NCI-H1930 (cell line): ENCODE results near the gene TCEANC.
A peak's percentile ranks its signal among the peaks of the same experiment; 100 is the strongest.
"Not testable (repeated sequence)": the region's sequence is repeated elsewhere in the genome, so short reads cannot be mapped to it uniquely, and the experiment has no call there.

ENCODE experiments used
- DNase-seq, 2 experiments: peaks; one replicate each; lab custom pipeline; 2025; lab: John Stamatoyannopoulos, UW

TCEANC gene

DNA sequence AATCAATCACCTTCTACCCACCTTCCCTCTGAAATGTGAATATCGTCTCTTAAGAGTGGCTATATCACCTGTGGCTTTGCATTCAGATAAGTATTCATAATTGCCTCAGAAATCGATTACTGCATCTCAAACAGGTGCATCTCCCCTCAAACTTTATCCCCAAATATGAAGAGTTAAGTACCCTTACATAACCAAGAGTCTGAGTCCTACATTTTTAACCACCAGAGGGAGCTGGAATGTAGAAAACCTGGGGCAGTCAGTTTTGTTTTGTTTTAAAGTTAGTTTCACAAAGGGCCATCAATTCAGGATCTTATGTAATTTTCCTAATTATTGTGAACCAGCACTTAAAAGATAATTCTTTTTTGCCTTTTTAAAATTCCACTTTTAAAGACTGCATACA is 5.7 kb downstream of the TCEANC start:
- DNase-seq, result peak in 1 of 2 experiments; percentile 20

DNA sequence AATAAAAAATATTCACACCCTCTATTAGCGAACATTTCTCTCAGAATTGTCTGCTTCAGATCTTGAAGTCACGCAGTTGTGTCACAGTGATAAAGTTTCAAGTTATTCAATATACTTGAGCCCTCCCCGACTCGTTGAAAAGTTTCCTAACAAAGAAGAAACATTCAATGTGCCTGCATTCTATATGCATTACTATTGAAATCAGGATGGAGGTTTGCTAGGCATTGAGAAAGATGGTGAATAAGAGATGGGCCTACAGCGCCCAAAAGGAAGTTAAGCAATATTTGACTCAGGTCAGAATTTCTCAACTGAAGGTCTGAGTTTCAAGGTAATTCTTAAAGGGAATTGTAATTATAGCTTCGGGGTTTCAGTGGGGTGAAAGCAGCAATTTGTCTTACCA is 6.1 kb downstream of the TCEANC start:
- no peak for DNase-seq

DNA sequence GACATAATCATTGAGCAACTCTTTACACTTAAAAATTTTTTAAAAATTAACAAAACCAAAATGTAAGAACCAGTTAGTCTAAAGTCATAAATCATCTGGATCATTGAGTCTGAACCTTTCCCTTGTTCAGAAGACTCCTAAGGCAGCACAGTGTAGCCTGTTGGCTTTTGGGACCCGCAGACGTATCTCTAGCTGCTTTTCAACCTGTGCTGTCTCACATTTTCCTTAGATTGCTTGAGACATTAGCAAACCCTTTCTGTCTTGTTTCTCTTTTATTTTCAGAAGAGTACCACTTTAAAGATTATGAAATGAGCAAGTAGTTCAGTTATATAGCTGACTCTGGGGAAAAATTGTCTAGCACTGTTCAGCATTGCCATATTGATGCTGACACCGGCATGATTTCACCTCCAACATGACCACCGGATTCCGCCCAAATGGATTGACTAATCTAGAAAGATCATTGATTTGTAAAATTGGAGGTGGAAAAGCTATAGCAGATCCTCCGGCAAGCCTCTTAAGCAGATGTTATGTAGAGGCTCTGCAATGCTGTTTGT is 8.9 kb downstream of the TCEANC start:
- DNase-seq, result no peak

GRCh38 chrX:13662355-13662791 is 9.4 kb downstream of the TCEANC start:
- no peak for DNase-seq

DNA sequence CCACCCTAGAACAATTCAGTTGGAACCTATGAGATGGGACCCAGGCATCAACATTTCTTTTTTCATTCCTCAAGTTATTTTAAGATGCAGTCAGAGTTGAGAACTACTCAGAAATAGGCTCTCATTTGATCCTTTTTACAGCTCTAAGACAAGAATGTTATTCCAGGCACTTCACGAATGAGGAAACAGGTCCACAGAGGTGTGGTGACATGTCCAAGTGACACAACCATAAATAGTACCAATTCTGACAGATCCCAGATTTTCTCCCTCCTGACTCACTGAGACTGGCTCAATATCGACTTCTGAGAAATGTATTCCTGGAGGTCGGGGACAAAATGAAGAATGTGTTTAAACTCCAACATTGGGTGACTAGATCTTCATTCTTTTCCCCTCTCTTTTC is 11.1 kb downstream of the TCEANC start:
- no peak for DNase-seq

- DNase-seq, result no peak
These were observed 13.9 kb downstream of the TCEANC start for GRCh38 chrX:13666836-13667235.

DNA sequence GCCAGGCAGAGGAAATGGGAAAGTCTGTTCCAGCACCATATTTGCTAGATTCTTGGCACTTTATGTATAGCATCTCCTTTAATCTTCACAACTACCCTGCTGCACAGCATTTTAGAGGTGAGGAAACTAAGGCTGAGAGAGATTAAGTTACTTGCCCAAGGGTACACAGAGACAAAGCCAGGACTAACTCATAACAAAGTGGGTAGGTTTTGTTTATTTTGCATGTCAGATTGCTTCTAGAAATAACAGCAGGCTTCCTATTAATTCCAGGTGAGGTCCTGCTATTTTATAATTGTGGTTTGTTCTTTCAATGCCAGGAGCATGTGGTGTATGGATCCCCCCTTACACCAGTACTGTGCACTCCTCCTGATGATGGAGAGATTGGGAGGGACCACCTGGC is 15.0 kb downstream of the TCEANC start:
- no peak for DNase-seq

DNA sequence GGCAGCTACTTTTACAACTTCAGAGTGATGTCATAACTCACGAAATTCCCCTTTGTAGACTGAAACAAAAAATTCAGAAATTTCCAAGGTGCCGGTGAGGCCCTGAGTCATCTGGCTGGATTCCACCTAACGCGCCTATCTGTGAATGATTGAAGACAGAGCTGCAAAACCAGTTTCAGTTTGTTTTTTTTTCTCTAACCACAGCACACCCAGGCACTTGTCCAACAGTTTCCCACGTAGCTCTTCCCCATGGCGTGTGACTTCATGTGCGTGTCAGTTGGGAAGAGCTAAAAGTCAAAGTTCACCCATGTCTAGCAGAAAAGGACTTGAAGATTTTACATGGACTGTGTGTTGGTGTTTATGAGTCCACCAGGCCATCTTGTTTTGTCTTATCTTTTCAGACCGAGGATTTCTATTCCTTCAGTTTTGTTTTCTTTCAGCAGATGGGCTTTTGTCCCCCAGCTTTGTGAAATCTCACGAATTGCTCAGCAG is 16.4 kb downstream of the TCEANC start:
- no peak for DNase-seq

- DNase-seq, result not testable (repeated sequence)
These were observed 16.8 kb downstream of the TCEANC start for GRCh38 chrX:13669755-13670154.

- DNase-seq, result no peak
These were observed 17.3 kb downstream of the TCEANC start for GRCh38 chrX:13670197-13670596.

GRCh38 chrX:13673016-13673415 is 20.1 kb downstream of the TCEANC start:
- no peak for DNase-seq

DNA sequence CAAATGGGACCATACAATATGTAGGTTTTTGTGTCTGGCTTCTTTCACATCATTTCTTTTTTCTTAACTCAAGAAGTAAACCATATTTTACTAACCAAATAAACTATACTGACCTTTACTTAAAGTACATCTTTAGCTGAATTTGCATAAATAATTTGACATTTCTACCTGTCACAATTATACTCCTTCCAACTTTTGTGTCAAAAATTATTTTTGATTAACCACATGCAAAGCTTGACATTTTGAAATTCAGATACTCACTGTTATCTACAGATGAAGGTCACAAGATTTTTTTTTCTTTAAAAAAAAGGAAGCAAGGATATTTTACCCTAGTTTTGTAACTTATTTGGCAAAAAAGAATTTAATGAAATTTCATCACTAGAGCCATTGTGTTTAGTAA is 23.9 kb downstream of the TCEANC start:
- no peak for DNase-seq

- not testable (repeated sequence) for DNase-seq
These were observed 26.8 kb downstream of the TCEANC start for GRCh38 chrX:13679700-13680099.

DNA sequence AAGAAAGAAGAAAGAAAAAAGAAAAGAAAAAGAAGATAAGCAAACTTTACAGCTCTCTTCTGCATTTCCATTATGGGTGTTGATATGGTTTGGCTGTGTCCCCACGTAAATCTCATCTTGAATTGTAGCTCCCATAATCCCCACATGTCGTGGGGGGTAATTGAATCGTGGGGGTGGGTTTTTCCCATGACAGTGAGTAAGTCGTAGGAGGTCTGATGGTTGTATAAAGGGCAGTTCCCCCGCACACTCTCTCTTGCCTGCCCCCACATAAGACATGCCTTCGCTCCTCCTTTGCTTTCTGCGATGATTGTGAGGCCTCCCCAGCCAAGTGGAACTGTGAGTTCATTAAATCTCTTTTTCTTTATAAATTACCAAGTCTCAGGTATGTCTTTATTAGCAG is 28.7 kb downstream of the TCEANC start:
- DNase-seq, result no peak

- DNase-seq, result no peak
These were observed 31.4 kb downstream of the TCEANC start for GRCh38 chrX:13684361-13684760.

GRCh38 chrX:13685126-13685763 is 32.3 kb downstream of the TCEANC start:
- DNase-seq, result no peak

DNA sequence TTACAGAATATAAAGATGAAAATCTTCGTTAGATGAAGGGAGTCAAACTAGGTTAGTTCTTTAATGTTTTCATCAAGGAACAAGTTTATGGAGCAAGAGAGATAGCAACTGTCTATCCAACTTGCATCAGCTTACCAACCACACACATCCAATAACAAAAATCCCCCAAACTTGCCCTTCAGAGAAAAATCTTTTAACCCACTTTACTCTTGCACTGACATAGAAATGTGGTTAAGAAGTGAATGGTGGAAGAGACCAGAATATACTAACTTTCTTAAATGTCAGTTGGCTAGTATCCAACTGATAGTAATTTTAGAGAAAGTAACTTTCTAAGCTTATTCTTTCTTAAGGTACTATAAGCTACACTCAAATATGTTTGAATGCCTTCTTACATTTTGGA is 34.3 kb downstream of the TCEANC start:
- no peak for DNase-seq

DNA sequence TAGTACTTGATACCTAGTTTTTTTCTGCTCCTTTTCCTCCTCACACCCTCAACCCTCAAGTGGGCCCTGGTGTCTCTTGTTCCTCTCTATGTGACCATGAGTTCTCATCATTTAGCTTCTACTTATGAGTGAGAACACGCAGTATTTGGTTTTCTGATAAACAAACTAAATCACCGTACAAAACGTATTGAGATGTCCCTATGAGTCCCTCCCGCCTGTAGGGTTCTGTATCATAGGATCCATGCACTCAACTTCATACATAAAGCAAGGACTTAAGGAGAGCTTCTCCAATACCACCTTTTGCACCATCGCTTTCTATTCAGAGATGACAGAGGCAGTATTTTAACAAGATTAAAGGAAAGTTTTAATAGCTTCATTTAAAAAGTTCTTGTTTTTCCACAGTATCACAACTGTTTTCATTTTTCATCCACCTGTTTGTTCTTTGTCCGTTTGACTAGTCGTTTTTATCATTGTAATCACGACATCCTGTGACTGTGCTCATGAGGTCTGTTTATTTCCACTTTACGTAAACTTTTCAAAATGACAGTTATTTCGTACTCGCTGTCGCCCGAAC is 35.5 kb downstream of the TCEANC start:
- DNase-seq, result no peak

GRCh38 chrX:13688958-13689740 is 36.2 kb downstream of the TCEANC start, which contains the start of gene RAB9A:
RAB9A (plus strand) TSS chrX:13689128; CDS start chrX:13708747, 19,619 bp downstream.
- peak; percentile 62 to 65 for DNase-seq

- DNase-seq, result no peak
These were observed 36.8 kb downstream of the TCEANC start for GRCh38 chrX:13689741-13690211.

DNA sequence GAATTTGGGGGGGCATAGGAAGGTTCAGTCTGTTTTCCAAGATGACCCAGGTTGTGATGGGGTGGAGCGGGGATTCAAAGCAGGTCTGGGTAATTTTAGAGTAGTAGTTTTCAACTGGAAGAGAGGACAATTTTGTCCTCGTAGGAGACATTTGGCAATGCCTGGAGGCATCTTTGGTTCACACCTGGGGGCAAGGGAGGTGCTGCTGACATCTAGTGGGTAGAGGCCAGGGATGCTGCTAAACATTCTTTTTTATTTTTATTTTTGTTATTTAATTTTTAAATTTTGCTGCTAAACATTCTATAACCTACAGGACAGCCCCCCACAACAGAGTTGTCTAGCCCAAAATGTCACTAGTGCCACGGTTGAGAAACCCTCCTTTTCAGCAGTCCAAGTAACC is 37.9 kb downstream of the TCEANC start:
- no peak for DNase-seq

- DNase-seq, result no peak
These were observed 39.0 kb downstream of the TCEANC start for GRCh38 chrX:13691841-13692371.
